NCI-H2196 treated with DMSO at 0.1 percent for 48 hours (cell line): ENCODE data around the gene TRDMT1.
A peak's percentile ranks its signal among the peaks of the same experiment; 100 is the strongest.

Source experiments
- DNase-seq: peaks from one replicate; lab custom pipeline; 2025; ENCODE audit not compliant: unreplicated experiment; lab: John Stamatoyannopoulos, UW

The TRDMT1 gene

GRCh38 chr10:17200912-17201793, at the start of gene TRDMT1:
TSS of gene TRDMT1 (minus strand) at chr10:17201672. CDS start at chr10:17201634, 38 bp downstream.
- peak; percentile 57 for DNase-seq

GRCh38 chr10:17250736-17251135, 49.3 kb upstream of the TRDMT1 start:
- no peak for DNase-seq

- DNase-seq = no peak
These were observed 48.3 kb upstream of the TRDMT1 start for GRCh38 chr10:17249820-17250219.

- DNase-seq = no peak
These were observed 47.5 kb upstream of the TRDMT1 start for GRCh38 chr10:17248964-17249363.

GRCh38 chr10:17247210-17247609, 45.7 kb upstream of the TRDMT1 start:
- DNase-seq = no peak

GRCh38 chr10:17244700-17245365, 43.4 kb upstream of the TRDMT1 start:
- DNase-seq = no peak

- no peak for DNase-seq
These were observed 40.3 kb upstream of the TRDMT1 start for GRCh38 chr10:17241611-17242333.

GRCh38 chr10:17240616-17241015, 39.1 kb upstream of the TRDMT1 start:
- DNase-seq = no peak

GRCh38 chr10:17240096-17240495, 38.6 kb upstream of the TRDMT1 start:
- DNase-seq = no peak

GRCh38 chr10:17239345-17240085, 38.0 kb upstream of the TRDMT1 start:
- DNase-seq = no peak

- no peak for DNase-seq
These were observed 37.2 kb upstream of the TRDMT1 start for GRCh38 chr10:17238445-17239291.

GRCh38 chr10:17237915-17238444, 36.5 kb upstream of the TRDMT1 start:
- no peak for DNase-seq

GRCh38 chr10:17237149-17237527, 35.7 kb upstream of the TRDMT1 start:
- no peak for DNase-seq

- DNase-seq = no peak
These were observed 35.1 kb upstream of the TRDMT1 start for GRCh38 chr10:17236468-17237148.

GRCh38 chr10:17235136-17235535, 33.7 kb upstream of the TRDMT1 start:
- DNase-seq = no peak

- DNase-seq = no peak
These were observed 33.0 kb upstream of the TRDMT1 start for GRCh38 chr10:17234431-17234945.

- DNase-seq = no peak
These were observed 32.0 kb upstream of the TRDMT1 start for GRCh38 chr10:17233286-17233991.

- DNase-seq = no peak
These were observed 30.9 kb upstream of the TRDMT1 start for GRCh38 chr10:17232276-17232960.
